GM20000 (cell line): Measurements from ENCODE around the gene ORAI3.

Source experiments
- DNase-seq: peaks from one replicate; pipeline ENCODE4 v3.0.0; 2012; ENCODE audit warnings: low spot score
- CTCF ChIP-seq: IDR thresholded peaks from 2 replicates; pipeline ENCODE4 v1.5.1; 2012; ENCODE audit warnings: mild to moderate bottlenecking, control low read depth; ENCODE audit errors: extremely low read depth, missing control alignments

ORAI3 gene

GRCh38 chr16:30949650-30950515, 1.0 kb downstream of the ORAI3 start:
- peak; percentile 77 for DNase-seq
- TF ChIP-seq CTCF: peak; percentile 30

- TF ChIP-seq CTCF: no peak
- no peak for DNase-seq
These were observed 1.7 kb downstream of the ORAI3 start for GRCh38 chr16:30950516-30951065.

GRCh38 chr16:30951193-30951592, 2.3 kb downstream of the ORAI3 start:
- no peak for DNase-seq
- TF ChIP-seq CTCF: no peak

- DNase-seq: no peak
- no peak for TF ChIP-seq CTCF
These were observed 2.9 kb downstream of the ORAI3 start for GRCh38 chr16:30951750-30952149.

- DNase-seq: no peak
- no peak for TF ChIP-seq CTCF
These were observed 4.2 kb downstream of the ORAI3 start for GRCh38 chr16:30953111-30953510.

GRCh38 chr16:30953511-30954124, 4.8 kb downstream of the ORAI3 start:
- no peak for DNase-seq
- peak; percentile 71 for TF ChIP-seq CTCF

GRCh38 chr16:30954993-30955392, 6.1 kb downstream of the ORAI3 start:
- DNase-seq: no peak
- no peak for TF ChIP-seq CTCF
